ENCODE measurements around the gene KRTAP12-3.
"Not testable (repeated sequence)": the region's sequence is repeated elsewhere in the genome, so short reads cannot be mapped to it uniquely, and the experiment has no call there.

KRTAP12-3 gene

GRCh38 chr21:44657635-44658540, at the start of gene KRTAP12-3:
Gene KRTAP12-3 (plus strand): TSS chr21:44657932. CDS start chr21:44657980, 48 bp downstream.
- H3K4me3 ChIP-seq (replicated peaks; ENCODE audit: low read depth, low read length) = no peak within 1 kb of the TSS
- no peak for DNase-seq (ENCODE audit: low read depth)
- no peak for TF ChIP-seq CTCF (IDR thresholded peaks at IDR 0.05; ENCODE audit: low read length, missing control alignments)

GRCh38 chr21:44609193-44609592, 48.5 kb upstream of the KRTAP12-3 start:
- no peak overlapping the region for H3K4me3 ChIP-seq (replicated peaks; ENCODE audit: low read depth, low read length)
- no peak for DNase-seq (ENCODE audit: low read depth)
- TF ChIP-seq CTCF (IDR thresholded peaks at IDR 0.05; ENCODE audit: low read length, missing control alignments) = no peak

GRCh38 chr21:44610157-44610843, 47.4 kb upstream of the KRTAP12-3 start:
- not testable (repeated sequence) for DNase-seq (ENCODE audit: low read depth); H3K4me3 ChIP-seq (replicated peaks; ENCODE audit: low read depth, low read length)

GRCh38 chr21:44611551-44611950, 46.2 kb upstream of the KRTAP12-3 start:
- no peak for DNase-seq (ENCODE audit: low read depth)
- TF ChIP-seq CTCF (IDR thresholded peaks at IDR 0.05; ENCODE audit: low read length, missing control alignments) = no peak
- H3K4me3 ChIP-seq (replicated peaks; ENCODE audit: low read depth, low read length) = no peak overlapping the region

- TF ChIP-seq CTCF (IDR thresholded peaks at IDR 0.05; ENCODE audit: low read length, missing control alignments) = no peak
- DNase-seq (ENCODE audit: low read depth) = no peak
- no peak within 1 kb of the TSS for H3K4me3 ChIP-seq (replicated peaks; ENCODE audit: low read depth, low read length)
Observed at GRCh38 chr21:44612029-44612486, 45.7 kb upstream of the KRTAP12-3 start, which contains the start of gene KRTAP10-8. Gene KRTAP10-8 (plus strand): TSS chr21:44612079. CDS start chr21:44612101, 22 bp downstream.

GRCh38 chr21:44612669-44613229, 45.0 kb upstream of the KRTAP12-3 start:
- no peak for DNase-seq (ENCODE audit: low read depth)
- H3K4me3 ChIP-seq (replicated peaks; ENCODE audit: low read depth, low read length) = no peak overlapping the region
- TF ChIP-seq CTCF (IDR thresholded peaks at IDR 0.05; ENCODE audit: low read length, missing control alignments) = no peak
